Activated CD8-positive, alpha-beta memory T cell treated with anti-CD3 and anti-CD28 coated beads, Interleukin-2, amount 50 U/mL, for 4 hours (primary cell): ENCODE results near the gene ANKRD22.

Experiments used
- DNase-seq: peaks from one replicate; pipeline ENCODE4 v3.0.0-alpha.2; 2020

Gene ANKRD22

DNA sequence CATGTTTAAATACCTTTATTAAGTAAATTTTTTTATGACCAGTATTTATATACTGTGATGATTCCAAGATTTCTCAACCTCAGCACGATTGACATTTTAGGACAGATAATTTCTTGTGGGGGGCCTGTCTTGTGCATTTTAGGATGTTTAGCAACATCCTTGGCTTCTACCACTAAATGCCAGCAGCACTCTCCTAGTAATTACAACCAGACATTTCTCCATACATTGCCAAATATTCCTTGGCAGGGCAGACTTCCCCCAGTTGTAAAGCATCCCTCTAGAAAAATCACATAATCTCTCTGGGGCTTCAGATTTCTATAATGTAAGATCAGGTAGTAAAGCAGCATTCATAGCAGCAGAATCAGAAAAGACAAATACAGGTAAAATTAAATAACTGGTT, 56.9 kb downstream of the ANKRD22 start:
- no peak for DNase-seq

DNA sequence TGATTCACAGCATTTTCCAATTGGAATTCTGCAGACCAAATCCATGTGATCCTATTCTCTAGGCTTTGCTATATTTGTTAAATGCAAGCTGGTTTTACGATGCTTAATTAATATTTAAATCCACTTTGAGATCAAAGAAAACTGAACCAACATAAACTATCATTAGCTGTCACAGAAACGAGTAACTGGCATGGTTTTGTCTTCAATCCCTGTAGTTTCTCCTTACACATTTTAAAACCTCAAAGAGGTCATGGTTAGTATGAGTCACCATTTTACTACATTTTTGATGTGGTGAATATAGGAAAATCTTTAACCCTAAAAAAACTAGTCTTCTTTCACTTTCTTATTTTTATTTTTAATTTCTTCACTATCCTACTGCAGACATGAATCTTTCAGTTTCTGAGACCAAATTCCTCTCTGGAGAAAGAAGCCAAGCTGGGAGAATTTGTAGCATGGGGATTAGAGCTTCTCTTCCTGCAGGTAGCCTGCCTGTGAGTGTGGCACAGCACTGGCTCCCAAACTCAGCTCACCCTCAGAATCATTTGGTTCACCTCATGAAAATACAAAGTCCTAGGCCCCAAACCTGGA, 57.8 kb downstream of the ANKRD22 start:
- no peak for DNase-seq

DNA sequence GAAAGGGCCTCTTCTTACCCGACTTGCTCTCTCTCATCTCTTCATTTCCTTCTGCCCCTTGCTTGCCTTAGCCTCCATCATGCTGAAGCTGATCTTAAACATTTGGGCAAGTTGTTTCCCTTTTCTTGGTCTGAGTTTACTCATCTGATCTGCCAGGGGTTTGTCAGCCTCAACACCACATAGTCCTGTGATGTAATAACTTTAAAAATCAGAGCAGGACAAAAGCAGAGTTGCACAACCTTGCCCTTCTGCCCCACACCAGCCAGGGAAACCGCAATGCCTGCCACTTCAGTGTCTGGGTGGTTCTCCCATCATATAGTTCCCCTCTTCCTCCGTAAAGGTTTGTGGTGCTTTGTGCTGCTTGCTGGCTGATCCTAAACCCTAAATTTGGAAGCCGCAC, 59.0 kb downstream of the ANKRD22 start:
- no peak for DNase-seq

DNA sequence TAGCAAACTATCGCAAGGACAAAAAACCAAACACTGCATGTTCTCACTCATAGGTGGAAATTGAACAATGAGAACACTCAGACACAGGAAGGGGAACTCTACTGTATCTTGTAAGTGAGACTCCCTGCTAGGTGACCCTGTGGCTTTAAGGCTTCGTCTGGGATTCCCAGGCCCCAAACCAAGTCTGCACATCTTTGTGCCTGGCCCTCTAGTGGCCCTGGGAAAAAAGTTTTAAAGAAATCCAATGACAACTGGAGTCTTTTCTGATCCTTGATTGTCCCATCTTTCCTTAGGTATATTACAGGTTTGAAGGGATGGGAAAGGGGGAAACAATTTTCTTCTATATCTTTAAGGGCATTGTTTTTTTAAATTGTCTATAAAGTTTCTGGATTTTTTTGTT, 59.7 kb downstream of the ANKRD22 start:
- DNase-seq = no peak

DNA sequence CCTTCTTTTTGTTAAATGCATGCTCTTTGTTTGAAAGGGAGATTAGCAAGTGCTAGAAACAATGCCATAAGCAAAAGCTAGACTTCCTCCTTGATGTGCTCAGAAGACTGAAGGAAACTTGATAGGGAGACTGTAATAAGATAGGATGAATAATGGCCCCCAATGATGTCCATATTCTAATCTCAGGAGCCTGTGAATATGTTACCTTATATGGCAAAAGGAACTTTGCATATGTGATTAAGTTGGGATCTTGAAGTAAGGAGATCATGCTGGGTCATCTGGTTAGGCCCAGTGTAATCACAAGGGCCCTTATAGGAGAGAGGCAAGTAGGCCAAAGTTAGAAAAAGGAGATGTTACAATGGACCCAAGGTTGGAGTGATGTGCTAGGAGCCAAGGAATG, 62.7 kb downstream of the ANKRD22 start:
- DNase-seq = no peak

DNA sequence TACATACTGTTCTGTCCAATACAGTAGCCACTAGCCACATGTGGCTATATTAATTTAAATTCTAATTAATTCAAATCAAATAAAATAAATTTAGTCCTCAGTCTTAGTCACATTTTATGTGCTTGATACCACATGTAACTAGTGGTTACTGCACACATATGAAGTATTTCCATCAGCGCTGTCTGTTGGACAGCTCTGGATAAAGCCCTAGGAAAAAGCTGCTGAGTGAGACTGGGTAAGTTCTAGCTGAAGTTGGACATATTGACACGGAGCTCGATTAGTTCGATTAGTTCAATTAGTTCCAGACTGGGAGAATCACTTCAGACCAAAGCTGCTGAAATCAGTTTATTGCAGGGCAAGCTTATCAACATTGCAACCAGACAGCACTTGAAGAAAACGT, 64.2 kb downstream of the ANKRD22 start:
- no peak for DNase-seq

DNA sequence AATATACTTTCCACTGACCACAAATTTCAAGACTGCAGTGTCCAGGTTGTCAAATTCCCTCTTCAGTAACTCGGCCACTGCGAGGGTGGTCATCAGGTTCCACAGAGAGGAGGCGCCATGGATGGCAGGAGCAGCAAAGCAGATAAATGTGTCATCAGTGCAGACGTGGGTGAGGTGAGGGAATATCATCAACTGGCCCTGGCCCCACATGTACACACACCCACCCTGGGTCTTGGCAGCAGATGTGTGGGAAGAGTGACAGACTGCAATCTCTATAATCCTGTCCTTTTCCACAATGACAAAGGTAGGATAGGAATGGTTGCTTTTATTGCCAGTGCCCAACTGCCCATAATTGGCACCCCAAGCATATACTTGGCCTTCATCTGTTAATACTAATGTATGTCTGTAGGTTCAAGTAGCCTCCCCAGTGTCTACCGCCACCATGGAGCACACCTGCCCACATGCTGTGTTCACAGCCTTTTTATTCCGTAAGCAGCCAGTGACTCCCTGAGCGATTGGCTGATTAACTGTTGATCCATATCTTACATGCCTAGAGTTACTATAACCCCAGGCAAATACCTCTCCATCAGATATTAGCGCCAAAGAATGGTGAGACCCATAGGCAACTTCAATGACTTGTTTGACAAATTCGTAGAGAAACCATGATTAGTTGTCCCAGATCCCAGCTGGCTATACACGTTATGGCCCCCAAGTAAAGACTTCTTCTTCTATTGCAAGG, 65.4 kb downstream of the ANKRD22 start:
- no peak for DNase-seq

DNA sequence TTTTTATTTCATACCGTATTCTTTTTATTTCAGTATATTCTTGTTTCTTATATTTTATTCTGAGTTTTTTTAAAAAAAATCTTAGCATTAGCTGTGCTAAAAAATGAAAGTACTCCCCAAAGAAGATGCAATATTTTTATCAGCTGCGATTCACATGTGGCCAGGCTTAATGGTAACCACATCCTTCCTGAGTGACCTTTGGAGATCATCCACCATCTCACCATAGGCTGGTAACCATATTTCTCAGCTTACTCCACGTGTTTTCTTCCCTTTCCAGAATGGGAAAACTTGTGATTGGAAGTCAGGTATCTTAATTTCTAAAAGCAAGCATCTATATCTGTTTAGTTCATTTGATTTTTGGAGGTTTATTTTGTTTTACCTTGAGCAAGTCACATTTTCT, 67.9 kb downstream of the ANKRD22 start:
- no peak for DNase-seq

DNA sequence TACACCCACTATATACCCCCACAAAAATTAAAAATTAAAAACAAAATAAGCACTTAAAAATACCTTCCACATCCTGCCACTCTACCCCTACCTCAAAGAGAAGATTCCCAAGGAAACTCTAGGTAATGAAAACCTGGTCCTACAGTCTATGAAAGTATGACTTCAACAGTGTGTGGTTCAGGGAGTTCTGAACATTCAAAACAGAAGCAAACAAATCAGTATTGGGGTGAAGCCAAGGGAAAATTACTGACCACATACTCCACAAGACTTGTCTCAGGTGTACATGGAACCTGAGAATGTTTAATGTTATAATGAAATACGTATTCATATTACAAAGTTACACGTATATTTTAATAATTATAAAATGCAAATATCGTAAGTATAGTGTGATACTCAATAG, 69.4 kb downstream of the ANKRD22 start:
- DNase-seq = no peak

DNA sequence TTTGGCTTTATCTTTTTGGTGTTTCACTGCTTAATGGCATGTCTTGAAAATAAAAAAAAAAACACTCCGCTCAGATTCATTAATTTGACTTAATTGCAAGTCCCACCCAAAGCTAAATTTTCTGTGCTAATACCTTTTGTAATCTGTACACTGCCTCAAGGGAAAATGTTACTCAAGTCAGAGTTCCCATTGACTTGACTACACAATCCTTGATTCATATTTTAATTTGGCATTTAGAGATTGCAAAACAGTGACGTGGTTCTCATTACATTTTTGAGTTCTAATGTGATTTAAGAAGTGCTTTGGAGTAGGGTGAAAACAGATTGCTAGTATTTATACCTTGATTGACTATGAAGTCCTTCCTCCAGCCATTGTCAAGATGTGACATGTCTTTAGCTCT, 70.4 kb downstream of the ANKRD22 start:
- no peak for DNase-seq
